ENCODE results near the gene S100A12.

S100A12 gene

GRCh38 chr1:153368495-153368894, 6.9 kb downstream of the S100A12 start:
- DNase-seq (ENCODE audit: low read depth in 3 of 3) = no peak

GRCh38 chr1:153367090-153367489, 8.3 kb downstream of the S100A12 start:
- DNase-seq (ENCODE audit: low read depth in 3 of 3) = no peak

- no peak for DNase-seq (ENCODE audit: low read depth in 3 of 3)
Measured at GRCh38 chr1:153366261-153366660, 9.2 kb downstream of the S100A12 start.

- no peak for DNase-seq (ENCODE audit: low read depth in 3 of 3)
Measured at GRCh38 chr1:153365696-153366095, 9.7 kb downstream of the S100A12 start.

- no peak for DNase-seq (ENCODE audit: low read depth in 3 of 3)
Measured at GRCh38 chr1:153364766-153365666, 10.4 kb downstream of the S100A12 start.

GRCh38 chr1:153364156-153364555, 11.3 kb downstream of the S100A12 start:
- DNase-seq (ENCODE audit: low read depth in 3 of 3) = no peak

- DNase-seq (ENCODE audit: low read depth in 3 of 3) = no peak
Measured at GRCh38 chr1:153363641-153364040, 11.8 kb downstream of the S100A12 start.

- no peak for DNase-seq (ENCODE audit: low read depth in 3 of 3)
Measured at GRCh38 chr1:153362187-153362775, 13.1 kb downstream of the S100A12 start.

- no peak for DNase-seq (ENCODE audit: low read depth in 3 of 3)
Measured at GRCh38 chr1:153361480-153362109, 13.8 kb downstream of the S100A12 start.

GRCh38 chr1:153360592-153361479, 14.6 kb downstream of the S100A12 start:
- DNase-seq (ENCODE audit: low read depth in 3 of 3) = no peak

GRCh38 chr1:153360190-153360589, 15.2 kb downstream of the S100A12 start:
- no peak for DNase-seq (ENCODE audit: low read depth in 3 of 3)

- no peak for DNase-seq (ENCODE audit: low read depth in 3 of 3)
Measured at GRCh38 chr1:153359241-153359640, 16.2 kb downstream of the S100A12 start.

GRCh38 chr1:153358691-153358975, 16.8 kb downstream of the S100A12 start:
- no peak for DNase-seq (ENCODE audit: low read depth in 3 of 3)

GRCh38 chr1:153357853-153358690, 17.3 kb downstream of the S100A12 start, which contains the start of gene S100A9:
S100A9 (plus strand) TSS chr1:153357854; CDS start chr1:153358284, 430 bp downstream.
- no peak for DNase-seq (ENCODE audit: low read depth in 3 of 3)

- DNase-seq (ENCODE audit: low read depth in 3 of 3) = no peak
Measured at GRCh38 chr1:153357076-153357852, 18.2 kb downstream of the S100A12 start.

- no peak for DNase-seq (ENCODE audit: low read depth in 3 of 3)
Measured at GRCh38 chr1:153356392-153357075, 18.9 kb downstream of the S100A12 start.

- DNase-seq (ENCODE audit: low read depth in 3 of 3) = peak; percentile 15 to 26 (median 16)
Measured at GRCh38 chr1:153355445-153356071, 19.9 kb downstream of the S100A12 start.

- DNase-seq (ENCODE audit: low read depth in 3 of 3) = no peak
Measured at GRCh38 chr1:153354515-153355193, 20.8 kb downstream of the S100A12 start.

Data from stimulated activated CD4-positive, alpha-beta T cell treated with anti-CD3 and anti-CD28 coated beads, TNF-alpha, amount 100 ng/mL, for 48 hours (primary cell).